ENCODE measurements around the gene NOX5.

NOX5 gene

DNA sequence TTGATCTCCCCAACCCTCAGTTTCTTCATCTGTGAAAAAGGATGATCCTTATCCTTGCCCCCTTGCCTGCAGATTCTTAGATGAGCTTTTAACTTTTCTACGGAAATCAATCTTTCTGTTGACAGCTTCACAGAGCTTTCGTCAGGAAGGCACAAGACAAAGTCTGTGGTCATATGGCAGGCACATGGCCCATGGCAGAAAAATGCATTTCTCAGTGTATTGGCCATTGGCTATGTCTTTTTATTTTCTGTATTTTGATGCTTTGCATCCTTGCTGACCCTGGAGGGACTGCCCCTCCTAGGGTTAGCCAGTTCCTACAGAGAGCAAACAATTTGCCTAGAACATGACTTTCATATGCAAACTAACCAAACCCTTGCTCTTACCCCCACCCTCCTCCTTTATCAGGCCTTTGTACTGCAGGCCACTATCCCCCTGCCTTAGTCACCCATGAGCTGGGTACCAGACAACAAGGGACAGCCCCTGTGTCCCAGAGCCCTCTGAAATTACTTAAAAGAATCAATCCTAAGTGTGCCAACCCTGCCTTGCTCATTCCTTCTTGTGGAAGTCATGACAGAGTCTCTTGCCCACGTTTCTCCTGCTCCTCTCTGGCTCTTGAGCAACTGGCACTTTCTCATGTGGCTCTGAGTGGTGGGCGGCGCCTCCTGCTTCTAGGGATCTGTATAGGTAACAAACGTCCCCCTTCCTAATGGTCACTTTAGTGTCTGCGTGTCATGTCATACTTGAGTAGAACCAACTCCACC, 24.1 kb upstream of the NOX5 start:
- DNase-seq (ENCODE audit: low read depth in 4 of 4, low spot score in 1 of 4), result no peak

DNA sequence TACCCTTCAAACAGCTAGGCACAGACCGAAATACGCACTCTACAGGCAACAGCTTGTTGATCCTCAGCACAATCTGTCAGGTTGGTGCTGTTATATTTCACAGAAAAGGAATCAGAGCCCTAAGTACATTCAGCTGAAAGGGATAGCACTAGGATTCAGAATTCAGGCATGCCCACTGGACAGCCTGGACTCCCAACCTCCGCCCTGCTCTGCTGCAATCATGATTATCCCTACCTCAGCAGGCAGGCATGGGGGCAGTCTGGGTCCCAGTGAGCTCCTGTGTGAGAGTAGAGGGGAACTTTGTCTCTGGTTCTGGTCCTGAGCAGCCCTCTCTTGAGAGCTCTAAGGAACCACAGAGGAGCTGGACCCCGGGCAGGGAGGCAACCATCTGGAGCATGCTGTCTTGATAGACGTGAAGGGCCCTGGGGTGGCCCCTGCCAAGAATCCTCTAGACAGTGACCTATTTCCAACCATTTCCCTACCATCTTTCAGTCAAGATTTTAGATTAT, 23.4 kb upstream of the NOX5 start:
- DNase-seq (ENCODE audit: low read depth in 4 of 4, low spot score in 1 of 4), result no peak

DNA sequence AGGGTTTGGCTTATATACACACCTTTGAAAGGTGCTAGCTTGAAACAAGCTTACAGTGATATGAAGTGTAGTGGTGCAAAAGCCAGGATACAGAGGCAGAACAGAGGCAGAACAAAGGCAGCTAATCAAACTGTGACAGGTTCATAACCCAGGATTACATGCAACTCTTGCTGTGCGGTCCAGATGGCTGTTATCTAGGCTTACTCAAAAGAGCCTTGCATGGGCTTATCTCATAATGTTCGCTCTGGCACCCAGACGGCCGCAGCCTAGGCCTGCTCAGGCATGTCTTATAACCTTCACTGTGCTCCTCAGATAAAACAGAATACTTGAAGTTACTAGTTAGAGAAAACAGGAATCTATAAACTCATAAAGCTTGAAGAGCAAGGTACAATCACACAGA, 22.8 kb upstream of the NOX5 start:
- DNase-seq (ENCODE audit: low read depth in 4 of 4, low spot score in 1 of 4), result no peak

DNA sequence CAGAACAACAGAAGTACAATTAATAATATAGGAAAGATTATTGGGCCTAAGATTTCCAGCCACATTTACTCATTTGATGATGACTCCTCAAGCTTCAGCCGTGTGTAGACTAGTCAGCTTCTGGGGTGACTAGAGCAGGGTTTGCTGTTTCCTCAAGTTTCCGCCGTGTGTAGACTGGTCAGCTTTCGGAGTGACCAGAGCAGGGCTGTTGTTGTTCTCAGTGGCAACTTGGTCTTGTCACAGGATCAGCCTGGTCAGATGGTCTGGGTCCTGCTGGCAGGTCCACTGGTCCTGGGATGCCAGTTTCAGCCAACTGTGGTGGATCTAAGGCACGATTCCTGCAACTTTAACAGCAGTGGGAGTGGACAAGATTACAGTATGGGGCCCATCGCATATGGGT, 21.8 kb upstream of the NOX5 start:
- DNase-seq (ENCODE audit: low read depth in 4 of 4, low spot score in 1 of 4), result no peak

DNA sequence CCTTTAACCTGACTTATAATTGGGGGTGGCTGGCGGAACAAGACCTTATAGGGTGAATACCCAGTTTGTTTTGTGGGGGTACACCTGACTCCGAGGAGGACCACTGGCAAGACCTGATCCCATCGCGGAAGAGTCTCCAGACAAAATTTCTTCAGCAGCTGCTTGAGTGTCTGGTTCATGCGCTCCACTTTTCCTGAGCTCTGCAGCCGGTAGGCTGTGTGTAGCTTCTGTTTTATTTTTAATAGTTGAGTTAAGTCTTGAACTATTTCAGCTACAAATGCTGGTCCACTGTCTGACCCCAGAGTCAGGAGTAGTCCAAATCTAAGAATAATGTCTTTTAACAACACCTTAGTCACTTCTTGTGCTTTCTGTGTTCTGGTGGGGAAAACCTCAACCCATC, 21.2 kb upstream of the NOX5 start:
- no peak for DNase-seq (ENCODE audit: low read depth in 4 of 4, low spot score in 1 of 4)

DNA sequence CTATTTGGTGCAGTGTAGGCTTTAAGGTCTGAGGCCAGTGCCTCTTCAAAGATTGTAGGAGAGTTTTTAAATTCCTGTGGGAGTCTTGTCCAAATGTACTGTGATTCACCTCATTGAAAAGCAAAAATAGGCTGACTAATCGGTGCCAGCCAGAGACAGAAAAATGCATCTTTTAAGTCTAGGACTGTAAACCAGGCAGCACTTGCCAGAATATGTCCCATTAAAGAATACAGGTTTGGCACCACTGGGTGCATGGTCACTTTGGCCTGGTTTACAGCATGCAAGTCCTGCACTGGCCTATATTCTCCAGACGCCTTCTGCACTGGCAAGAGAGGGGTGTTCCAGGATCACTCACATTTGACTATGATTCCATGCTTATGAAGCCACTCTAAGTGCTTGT, 20.3 kb upstream of the NOX5 start:
- DNase-seq (ENCODE audit: low read depth in 4 of 4, low spot score in 1 of 4), result no peak

DNA sequence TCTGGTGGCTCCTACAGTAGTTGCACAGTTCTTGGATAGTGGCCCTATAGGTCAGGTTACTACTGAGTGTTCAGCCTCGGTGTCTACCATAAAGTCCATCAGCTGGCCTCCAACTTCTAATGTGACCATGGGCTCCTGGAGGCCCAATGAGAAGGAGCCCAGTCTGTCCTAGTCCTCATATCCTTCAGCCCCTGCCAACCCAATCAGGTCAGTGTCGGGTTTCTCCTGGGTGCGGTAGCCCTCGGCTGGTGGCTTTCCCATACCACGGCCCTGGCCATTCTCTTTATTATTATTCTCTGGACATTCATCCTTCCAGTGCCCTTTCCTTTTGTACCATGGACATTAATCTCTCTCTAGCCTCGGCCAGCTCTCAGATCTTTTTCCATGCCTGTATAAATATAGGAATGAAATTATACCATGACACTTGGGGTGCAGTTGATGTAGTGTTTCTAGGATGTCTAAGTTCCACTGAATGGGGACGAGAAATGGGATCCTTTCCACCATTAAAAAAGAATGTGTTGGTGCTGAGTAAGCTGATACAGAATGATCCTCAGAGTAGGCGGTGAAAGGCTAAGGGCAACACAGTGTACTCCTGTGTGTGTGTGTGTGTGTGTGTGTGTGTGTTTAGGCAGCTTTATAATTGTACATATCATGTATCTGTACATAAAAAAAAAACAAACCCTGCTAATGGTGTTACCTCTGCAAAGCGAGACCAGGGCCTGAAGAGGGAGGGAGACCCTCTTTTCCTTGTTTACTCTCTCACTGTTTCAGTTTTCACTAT, 19.3 kb upstream of the NOX5 start:
- no peak for DNase-seq (ENCODE audit: low read depth in 4 of 4, low spot score in 1 of 4)

DNA sequence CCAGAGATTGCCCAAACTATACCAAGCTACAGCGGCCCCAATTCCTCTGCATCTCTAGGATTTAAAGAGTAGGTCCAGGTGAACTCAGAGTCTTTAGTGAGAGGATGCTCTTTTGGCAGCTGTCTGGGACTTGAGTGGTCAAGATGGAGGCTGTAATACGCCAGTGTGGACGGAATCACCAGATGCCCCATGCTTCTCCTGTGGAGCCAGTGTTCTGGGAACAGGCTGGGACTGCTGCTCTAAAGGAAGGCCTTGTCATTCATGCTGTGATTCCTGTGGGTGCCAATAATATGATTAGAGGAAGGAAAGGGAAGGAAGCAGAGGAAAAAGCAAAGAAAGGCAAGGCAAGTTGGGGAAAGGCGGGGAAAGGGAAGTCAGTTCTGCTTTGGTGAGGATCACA, 17.4 kb upstream of the NOX5 start:
- DNase-seq (ENCODE audit: low read depth in 4 of 4, low spot score in 1 of 4), result no peak

DNA sequence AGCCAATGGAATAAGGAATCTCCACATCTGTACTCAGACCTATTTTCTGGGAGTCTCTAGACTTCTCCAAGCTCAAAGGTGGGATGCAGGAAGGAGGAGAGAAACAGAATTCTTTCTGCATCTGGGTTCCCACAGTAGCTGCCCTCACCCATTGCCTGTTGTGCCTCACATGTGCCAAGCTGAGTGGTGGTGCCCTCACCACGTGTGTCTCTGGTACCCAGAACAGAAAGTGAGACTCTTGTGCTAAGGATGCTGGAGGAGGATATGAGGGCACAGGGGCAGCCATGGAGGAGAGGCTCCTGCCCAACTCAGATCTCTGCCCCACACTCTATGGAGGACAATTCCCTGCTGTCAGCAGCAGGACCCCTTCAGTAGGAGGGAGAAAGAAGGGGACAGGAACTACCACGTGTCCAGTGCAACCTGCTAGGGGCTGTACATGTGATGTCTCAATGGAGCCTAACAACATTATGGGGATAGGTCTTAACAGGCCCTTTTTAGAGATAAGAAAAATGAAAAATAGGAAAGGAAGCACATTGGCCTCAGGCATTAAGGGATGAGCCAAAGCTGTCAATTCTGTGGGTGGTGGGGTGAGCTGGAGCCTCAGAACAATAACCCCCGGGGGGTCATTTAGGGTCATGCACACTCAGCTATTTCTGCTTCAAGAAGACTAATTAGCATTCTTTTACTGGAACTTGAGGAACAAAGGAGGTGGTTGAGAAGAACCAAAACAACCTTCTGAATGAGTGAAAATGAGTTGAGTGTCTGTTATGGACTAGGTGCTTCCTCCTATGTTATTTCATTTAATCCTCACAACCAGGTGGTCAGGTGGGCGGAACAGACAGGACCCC, 16.3 kb upstream of the NOX5 start:
- DNase-seq (ENCODE audit: low read depth in 4 of 4, low spot score in 1 of 4), result no peak

DNA sequence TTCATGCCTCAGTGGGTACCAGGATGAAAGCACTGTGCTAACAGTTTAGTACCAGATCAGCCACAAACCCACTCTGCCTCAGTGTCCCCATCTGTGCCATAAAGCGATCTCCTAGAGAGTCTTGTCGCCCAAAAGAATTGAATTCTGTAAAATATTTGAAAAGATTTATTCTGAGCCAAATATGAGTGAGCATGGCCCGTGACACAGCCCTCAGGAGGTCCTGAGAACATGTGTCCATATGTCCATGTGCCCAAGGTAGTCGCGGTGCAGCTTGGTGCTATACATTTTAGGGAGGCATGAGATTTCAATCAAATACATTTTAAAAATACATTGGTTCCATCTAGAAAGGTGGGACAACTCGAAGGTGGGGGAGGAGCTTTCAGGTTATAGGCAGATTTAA, 15.4 kb upstream of the NOX5 start:
- no peak for DNase-seq (ENCODE audit: low read depth in 4 of 4, low spot score in 1 of 4)

DNA sequence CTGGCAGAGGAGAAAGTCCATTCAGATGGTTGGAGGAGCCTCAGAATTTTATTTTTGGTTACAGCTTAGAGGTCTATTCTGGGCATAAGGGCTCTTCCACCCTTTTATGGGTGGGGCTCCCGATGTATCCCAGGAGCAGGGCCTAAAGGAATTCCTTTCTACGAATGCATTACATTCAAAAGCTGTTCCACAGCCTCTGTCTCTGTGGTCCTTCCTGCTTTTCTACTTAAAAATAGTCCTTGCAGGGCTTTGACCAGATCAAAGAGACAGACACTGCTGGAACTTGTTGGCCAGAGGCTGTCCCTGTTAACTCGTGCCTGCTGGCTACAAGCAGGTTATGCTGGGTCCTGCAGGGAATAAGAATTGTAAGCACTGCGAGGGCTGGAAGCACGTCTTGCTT, 14.4 kb upstream of the NOX5 start:
- no peak for DNase-seq (ENCODE audit: low read depth in 4 of 4, low spot score in 1 of 4)

DNA sequence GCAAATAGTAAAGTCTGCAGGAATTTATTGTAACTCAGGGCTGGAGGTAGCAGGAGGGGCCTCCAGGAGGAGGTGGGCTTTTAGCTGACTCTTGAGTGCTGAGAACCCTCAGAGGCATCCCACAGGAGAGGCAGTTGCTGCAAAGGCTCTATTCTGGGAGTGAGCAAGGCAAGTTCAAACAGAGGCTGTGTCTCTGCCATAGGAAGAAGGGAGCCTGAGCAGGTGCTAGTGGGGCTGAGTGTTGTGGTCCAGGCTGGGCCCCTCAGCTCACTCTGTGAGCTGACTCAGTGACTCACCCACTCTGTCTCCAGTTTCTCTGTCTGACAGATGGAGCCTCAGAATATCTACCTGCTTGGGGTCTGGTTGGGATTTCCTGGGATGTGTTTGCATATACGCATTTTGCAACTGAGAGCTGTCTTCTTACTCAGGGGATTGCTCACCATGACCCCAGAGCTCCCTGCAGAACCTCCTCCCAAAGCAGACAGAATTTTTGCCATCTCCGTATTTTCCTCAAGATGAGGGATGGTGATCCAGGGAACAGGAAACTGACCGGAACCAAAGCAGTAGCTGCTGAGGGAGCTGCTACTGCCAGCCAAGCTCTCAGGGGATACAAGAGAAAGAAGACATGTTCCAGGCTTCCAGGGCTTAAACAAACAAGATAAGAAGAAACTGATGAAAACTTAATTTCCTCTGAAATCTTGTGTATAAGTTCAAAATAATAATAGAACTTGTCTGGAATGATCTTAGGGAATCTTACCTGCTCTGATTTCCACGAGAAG, 13.6 kb upstream of the NOX5 start:
- DNase-seq (ENCODE audit: low read depth in 4 of 4, low spot score in 1 of 4), result no peak

DNA sequence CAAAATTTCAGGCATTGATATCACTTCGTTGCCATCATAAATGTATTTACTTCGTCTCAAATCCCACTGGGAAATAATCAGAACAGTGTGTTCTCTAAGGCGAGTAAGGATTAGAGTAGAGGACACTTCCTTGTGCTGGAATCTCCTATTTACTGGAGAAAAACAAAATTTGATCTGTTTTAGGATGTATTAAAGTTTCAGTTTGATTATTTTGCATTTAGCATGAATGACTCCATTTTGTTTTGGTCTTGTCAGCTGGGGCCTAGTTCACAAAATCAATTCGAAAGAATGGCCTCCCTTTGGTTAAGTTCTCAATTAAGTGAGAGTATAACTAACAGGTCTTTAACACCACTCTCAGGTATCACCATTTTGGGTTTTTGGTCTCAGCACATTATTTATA, 11.7 kb upstream of the NOX5 start:
- DNase-seq (ENCODE audit: low read depth in 4 of 4, low spot score in 1 of 4), result no peak

DNA sequence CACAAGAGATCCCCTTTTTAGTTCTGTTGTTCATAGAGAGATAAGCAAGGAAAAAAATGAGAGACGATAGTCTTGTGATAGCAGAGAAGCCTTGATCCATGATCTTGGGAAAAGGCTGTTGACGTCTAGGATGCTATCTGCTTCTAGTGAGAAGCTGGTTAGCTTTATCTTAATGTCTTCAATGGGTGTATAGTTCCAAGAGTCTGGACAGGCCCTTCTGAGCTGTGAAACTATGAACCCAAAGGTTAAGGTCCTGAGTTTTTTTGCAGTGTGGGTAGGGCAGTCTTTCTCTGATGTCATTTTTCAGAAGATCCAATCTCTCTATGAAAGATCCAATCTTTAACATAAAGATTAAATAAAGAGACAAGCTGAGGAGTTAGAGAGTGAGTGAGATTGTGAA, 10.5 kb upstream of the NOX5 start:
- DNase-seq (ENCODE audit: low read depth in 4 of 4, low spot score in 1 of 4), result no peak

DNA sequence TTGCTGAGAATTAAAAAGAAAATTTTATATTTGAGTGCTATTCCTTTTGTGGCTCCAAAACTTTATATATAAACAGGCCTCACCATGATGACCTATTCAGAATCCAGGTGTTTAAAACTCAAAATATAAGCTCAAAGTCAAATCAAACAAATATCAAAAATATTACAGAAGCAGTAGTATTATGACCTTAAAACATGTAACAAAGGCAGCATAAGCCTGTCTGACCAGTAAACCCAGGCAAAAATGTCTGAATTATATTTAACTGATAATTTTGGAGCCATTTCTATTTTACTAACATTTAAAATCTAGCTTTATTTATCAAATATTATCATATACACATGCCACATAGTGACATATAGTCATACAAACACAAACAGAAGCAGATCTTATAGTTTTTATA, 6.4 kb upstream of the NOX5 start:
- no peak for DNase-seq (ENCODE audit: low read depth in 4 of 4, low spot score in 1 of 4)

DNA sequence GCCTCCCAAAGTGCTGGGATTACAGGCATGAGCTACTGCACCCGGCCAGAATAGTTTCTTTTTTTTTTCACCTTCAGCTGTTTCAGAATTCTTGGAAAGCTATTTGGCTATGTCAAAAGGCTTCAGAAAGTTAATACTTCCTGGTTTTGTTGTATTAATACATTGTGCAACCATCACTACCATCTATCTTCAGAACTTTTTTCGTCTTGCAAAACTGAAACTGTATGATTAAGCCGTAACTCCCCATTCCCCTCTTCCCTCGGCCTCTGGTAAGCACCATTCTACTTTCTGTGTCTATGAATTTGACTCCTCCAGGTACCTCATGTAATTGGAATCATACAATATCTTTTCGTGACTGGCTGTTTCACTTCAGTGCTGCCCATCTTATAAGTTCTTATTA, 5.2 kb upstream of the NOX5 start:
- DNase-seq (ENCODE audit: low read depth in 4 of 4, low spot score in 1 of 4), result no peak

DNA sequence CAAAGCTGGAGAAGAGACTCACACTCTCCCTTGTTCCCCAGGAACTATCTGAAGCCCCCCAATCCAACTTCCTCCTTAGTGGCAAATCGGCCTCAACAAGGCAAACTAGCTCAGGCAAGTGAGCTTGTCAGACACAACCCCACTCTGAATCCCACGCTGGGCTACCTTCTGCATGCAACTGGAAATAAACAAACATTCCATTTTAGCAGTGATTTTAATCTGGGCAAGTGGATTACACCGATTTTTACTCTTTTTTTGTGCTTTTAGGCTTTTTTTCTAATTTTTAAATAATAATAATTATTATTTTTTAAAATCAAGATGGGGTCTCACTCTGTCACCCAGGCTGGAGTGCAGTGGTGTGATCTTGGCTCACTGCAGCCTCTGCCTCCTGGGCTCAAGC, 2.9 kb upstream of the NOX5 start:
- DNase-seq (ENCODE audit: low read depth in 4 of 4, low spot score in 1 of 4), result no peak

DNA sequence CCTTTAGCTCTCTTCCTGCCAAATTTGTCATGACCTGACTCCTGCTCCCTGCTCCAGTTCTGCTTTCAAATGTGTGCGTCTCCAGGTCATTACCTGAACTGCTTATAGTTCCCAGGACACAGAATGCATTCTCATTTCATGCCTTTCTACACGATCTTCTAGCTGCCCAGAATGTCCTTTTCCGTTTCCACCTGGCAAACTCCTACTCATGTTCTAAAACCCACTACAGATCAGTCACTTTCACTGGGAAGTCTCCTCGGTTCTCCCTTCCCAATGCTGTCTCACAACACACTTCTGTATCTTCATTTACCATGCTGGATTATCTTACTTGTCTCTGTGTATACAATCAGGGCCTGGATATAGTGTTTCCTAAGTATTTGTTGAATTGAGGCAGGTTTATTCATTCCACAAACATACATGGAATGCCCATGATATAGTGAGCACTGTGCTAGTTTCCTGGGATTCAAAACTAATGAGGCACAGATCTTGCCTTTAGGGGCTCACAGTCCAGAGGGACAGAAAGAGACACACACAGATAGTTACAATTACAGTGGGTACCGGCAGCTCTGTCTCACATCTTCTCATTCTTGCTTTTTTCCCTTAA, 1.6 kb upstream of the NOX5 start:
- no peak for DNase-seq (ENCODE audit: low read depth in 4 of 4, low spot score in 1 of 4)

DNA sequence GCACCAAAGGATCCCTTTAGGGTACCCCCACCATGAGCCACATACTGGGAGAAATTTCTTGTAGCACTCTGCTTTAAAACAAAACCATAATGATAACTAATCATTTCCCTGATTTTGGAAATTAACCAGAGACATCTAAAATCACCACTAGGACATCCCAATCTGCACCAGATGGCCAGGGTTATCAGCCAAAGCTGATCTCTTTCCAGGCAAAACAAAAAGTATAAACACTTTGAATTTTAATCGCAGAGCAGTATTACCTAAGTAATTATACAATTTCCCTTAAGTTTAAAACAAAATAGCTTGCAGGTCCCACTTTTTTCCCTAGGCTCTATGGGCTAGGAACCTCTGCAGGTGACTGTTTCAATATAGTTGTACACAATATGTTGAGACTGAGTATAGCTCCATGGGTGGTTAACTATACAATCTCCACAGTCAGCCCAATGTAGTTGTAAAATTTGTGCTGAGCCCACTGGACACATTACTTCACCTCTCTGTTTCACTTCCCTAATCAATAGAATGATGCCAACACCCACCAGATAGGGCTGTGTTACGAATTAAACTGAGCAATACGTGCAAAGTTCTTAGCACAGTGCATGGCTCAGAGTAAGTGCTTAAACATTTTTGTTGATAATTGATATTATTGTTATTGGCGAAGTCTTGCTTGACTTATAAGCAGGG, 629 bp upstream of the NOX5 start:
- no peak for DNase-seq (ENCODE audit: low read depth in 4 of 4, low spot score in 1 of 4)

DNA sequence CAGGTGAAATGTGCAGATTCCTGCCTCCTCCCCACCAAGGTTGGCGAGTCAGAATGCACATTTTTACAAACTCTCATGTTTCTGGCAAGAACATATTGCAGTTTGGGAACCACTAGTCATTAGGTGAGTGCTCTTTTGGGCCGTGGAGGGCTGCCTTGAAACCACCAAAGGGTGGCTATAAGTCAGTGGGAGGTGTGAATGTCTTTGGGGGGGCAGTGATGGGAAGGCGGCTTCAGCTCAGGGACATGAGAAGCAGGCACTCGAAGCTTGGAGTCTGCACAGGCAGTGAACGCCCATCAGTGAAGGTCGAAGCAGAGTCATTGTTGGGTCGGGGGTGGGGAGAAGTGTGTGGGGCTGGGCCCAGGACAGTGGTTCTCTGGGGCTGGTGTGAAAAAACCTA, 1.1 kb downstream of the NOX5 start:
- DNase-seq (ENCODE audit: low read depth in 4 of 4, low spot score in 1 of 4), result no peak
